DOHH2 (cell line): ENCODE data around the gene ST3GAL3.

Experiments used
- H3F3A ChIP-seq: fragments of 200-600 bp; sonication (generic), shearing (Covaris generic); 2 replicates; pipeline ENCODE4 v1.6.0; 2016; ENCODE audit warnings: antibody characterized with exemption, mild to moderate bottlenecking; ENCODE audit not compliant: control insufficient read depth, insufficient read depth
- H3K27ac ChIP-seq: fragments of 200-600 bp; sonication (generic); 2 replicates; pipeline ENCODE4 v1.5.1; 2014; ENCODE audit warnings: low read depth, mild to moderate bottlenecking, low read length, moderate library complexity
- H3K27me3 ChIP-seq: fragments of 200-600 bp; sonication (generic); 2 replicates; pipeline ENCODE4 v1.6.1; 2014; ENCODE audit warnings: mild to moderate bottlenecking, low read length, mixed read lengths; ENCODE audit not compliant: control insufficient read depth
- H3K36me3 ChIP-seq: fragments of 200-600 bp; sonication (generic); 2 replicates; pipeline ENCODE4 v1.6.1; 2014; ENCODE audit warnings: mild to moderate bottlenecking, low read length, moderate library complexity, mixed read lengths; ENCODE audit not compliant: control insufficient read depth
- H3K4me1 ChIP-seq: fragments of 200-600 bp; sonication (generic); 2 replicates; pipeline ENCODE4 v1.6.1; 2014; ENCODE audit warnings: mild to moderate bottlenecking, low read length, mixed read lengths; ENCODE audit not compliant: control insufficient read depth
- H3K4me2 ChIP-seq: fragments of 200-600 bp; sonication (generic); 2 replicates; pipeline ENCODE4 v1.6.0; 2014; ENCODE audit warnings: mild to moderate bottlenecking, low read length, moderate library complexity
- H3K4me3 ChIP-seq: fragments of 200-600 bp; sonication (generic); 2 replicates; pipeline ENCODE4 v1.5.1; 2014; ENCODE audit warnings: mild to moderate bottlenecking, low read length, mixed read lengths
- H3K79me2 ChIP-seq: fragments of 200-600 bp; sonication (generic); 2 replicates; pipeline ENCODE4 v1.6.1; 2014; ENCODE audit warnings: mild to moderate bottlenecking, low read length, mixed read lengths; ENCODE audit not compliant: control insufficient read depth
- H3K9me2 ChIP-seq: fragments of 200-600 bp; sonication (generic); replicated peaks from 2 replicates; pipeline ENCODE4 v1.6.1; 2014; ENCODE audit warnings: mild to moderate bottlenecking, low read length, mixed read lengths; ENCODE audit not compliant: control insufficient read depth
- H3K9me3 ChIP-seq: fragments of 200-600 bp; sonication (generic); 2 replicates; pipeline ENCODE4 v1.6.1; 2014; ENCODE audit warnings: antibody characterized with exemption, low read length, mixed read lengths; ENCODE audit not compliant: control insufficient read depth, insufficient read depth
- H4K20me1 ChIP-seq: fragments of 200-600 bp; sonication (generic); 2 replicates; pipeline ENCODE4 v1.6.0; 2014; ENCODE audit warnings: low read depth, mild to moderate bottlenecking, antibody characterized with exemption, low read length, moderate library complexity; ENCODE audit not compliant: control insufficient read depth, insufficient read depth
- EZH2phosphoT487 ChIP-seq: fragments of 200-600 bp; sonication (generic); IDR thresholded peaks from 2 replicates; pipeline ENCODE4 v1.6.1; 2017; ENCODE audit warnings: borderline replicate concordance, mild to moderate bottlenecking, antibody characterized with exemption, low read length, moderate library complexity, mixed read lengths
- TF ChIP-seq, protein P1 (sequence below): fragments of 200-600 bp; sonication (generic); IDR thresholded peaks from one replicate; pipeline ENCODE4 v1.5.1; 2014; ENCODE audit warnings: antibody characterized with exemption, mild to moderate bottlenecking, low read depth, low read length; ENCODE audit not compliant: poor library complexity, severe bottlenecking

ST3GAL3 gene

DNA sequence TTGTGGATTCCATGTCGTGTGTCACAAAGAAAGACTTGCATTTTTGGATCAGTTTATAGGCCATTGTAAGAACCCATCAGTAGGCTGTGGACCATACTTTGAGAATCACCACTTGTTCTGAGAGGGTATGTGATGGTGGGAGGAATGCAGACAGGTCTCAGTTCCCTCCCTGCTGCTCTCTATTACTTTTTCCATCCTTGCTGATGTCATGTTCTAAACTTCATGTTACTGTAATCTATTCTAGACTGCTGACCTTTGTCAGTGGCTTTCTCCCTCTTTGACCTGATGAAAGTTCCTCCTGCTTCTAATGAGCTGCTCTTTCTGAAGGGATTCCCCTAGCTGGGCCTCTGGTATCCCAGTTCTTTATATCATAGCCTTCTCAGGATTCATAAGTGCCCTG is 46.1 kb downstream of the ST3GAL3 start:
- Histone ChIP-seq H3K79me2 (no peaks in the 10 kb centered on the region), H4K20me1 (no peaks in the 10 kb centered on the region), H3K4me2 (no peak overlapping the region), H3K4me1 (no peaks in the 10 kb centered on the region), H3F3A (no peaks in the 10 kb centered on the region), H3K27me3 (no peaks in the 10 kb centered on the region), H3K9me3 (no peaks in the 10 kb centered on the region), H3K36me3 (no peaks in the 10 kb centered on the region), H3K4me3 (no peak overlapping the region), H3K9me2 (no peaks in the 10 kb centered on the region), H3K27ac (no peak overlapping the region)
- TF ChIP-seq, protein P1, sequence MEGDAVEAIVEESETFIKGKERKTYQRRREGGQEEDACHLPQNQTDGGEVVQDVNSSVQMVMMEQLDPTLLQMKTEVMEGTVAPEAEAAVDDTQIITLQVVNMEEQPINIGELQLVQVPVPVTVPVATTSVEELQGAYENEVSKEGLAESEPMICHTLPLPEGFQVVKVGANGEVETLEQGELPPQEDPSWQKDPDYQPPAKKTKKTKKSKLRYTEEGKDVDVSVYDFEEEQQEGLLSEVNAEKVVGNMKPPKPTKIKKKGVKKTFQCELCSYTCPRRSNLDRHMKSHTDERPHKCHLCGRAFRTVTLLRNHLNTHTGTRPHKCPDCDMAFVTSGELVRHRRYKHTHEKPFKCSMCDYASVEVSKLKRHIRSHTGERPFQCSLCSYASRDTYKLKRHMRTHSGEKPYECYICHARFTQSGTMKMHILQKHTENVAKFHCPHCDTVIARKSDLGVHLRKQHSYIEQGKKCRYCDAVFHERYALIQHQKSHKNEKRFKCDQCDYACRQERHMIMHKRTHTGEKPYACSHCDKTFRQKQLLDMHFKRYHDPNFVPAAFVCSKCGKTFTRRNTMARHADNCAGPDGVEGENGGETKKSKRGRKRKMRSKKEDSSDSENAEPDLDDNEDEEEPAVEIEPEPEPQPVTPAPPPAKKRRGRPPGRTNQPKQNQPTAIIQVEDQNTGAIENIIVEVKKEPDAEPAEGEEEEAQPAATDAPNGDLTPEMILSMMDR: no peak
- no peak for TF ChIP-seq EZH2phosphoT487

DNA sequence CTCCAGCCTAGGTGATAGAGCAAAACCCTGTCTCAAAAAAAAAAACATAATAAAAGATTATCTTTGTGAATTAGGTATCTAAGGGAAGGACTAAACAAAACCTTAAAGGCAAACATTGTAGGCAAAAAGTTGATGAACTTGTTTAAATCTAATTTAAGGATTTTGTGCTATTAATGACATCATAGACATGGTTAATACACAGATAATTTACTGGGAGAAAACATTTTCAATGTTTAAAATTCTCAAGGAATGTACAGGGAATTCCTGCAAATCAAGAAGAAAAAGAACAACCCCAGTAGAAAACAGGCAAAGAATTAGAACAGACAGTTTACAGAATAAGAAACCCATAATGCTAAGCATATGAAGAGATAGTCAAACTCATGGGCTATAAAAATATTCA is 47.6 kb downstream of the ST3GAL3 start:
- TF ChIP-seq EZH2phosphoT487: no peak
- TF ChIP-seq, protein P1: no peak
- H3K27me3 ChIP-seq: no peaks in the 10 kb centered on the region
- H3K9me2 ChIP-seq: no peaks in the 10 kb centered on the region
- no peak overlapping the region for H3K4me3 ChIP-seq
- no peak overlapping the region for H3K4me2 ChIP-seq
- H4K20me1 ChIP-seq: no peaks in the 10 kb centered on the region
- H3K9me3 ChIP-seq: no peaks in the 10 kb centered on the region
- H3K27ac ChIP-seq: no peak overlapping the region
- no peaks in the 10 kb centered on the region for H3K79me2 ChIP-seq
- H3F3A ChIP-seq: no peaks in the 10 kb centered on the region
- no peaks in the 10 kb centered on the region for H3K36me3 ChIP-seq
- no peaks in the 10 kb centered on the region for H3K4me1 ChIP-seq

DNA sequence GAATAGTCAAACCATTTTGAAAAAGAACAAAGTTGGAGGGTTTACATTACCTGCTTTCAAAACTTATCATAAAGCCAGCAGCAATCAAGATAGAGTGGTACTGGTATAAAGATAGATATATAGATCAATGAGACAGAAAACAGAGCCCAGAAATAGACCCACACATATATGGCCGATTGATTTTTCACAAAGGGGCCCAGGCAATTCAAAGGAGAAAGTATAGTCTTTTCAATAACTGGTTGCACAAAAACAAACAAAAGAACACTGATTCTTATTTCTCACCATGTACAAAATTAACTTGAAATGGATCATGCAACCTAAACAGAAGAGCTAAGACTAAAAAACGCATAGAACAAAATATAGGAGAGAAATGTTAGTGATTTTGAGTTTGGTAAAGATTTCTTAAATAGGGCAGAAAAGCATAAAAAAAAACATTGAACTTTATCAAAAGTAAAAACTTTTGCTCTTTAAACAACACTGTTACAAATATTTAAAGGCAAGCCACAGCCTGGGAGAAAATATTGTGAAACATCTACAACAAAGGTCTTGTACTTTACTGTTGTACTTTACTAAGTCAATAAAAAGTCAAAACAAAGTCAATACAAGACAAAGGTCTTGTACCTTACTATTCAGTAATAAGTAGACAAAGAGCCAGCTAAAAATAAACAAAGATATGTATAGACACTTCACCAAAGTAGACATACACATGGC is 50.2 kb downstream of the ST3GAL3 start:
- no peaks in the 10 kb centered on the region for H4K20me1 ChIP-seq
- no peaks in the 10 kb centered on the region; the same call in 1 of the 2 replicates for H3F3A ChIP-seq
- no peak for TF ChIP-seq EZH2phosphoT487
- TF ChIP-seq, protein P1: no peak
- H3K36me3 ChIP-seq: no peaks in the 10 kb centered on the region
- no peaks in the 10 kb centered on the region for H3K9me2 ChIP-seq
- no peak overlapping the region for H3K4me2 ChIP-seq
- no peaks in the 10 kb centered on the region for H3K79me2 ChIP-seq
- H3K4me1 ChIP-seq: no peaks in the 10 kb centered on the region
- no peak overlapping the region for H3K27ac ChIP-seq
- no peaks in the 10 kb centered on the region for H3K9me3 ChIP-seq
- no peak overlapping the region for H3K4me3 ChIP-seq
- no peaks in the 10 kb centered on the region for H3K27me3 ChIP-seq
